Spinal cord (tissue), 10 donors: ENCODE results near the gene CCNK. TPM values are rescaled to one million over a fixed set of nuclear protein-coding genes. Genes with fewer than 3 reads are reported as not detected.

Experiments used
- DNase-seq, 6 donors: peaks; one replicate each; pipeline versions ENCODE4 v3.0.0 to v3.0.0-alpha.2; 2013 to 2015; ENCODE audit warnings: low spot score in 6 of 6, low read depth in 4 of 6
- H3K27ac ChIP-seq: one replicate; pipeline ENCODE4 v1.5.1; 2013; ENCODE audit warnings: low read depth, low read length, control low read depth
- H3K27me3 ChIP-seq: one replicate; pipeline ENCODE4 v1.6.1; 2013; ENCODE audit warnings: low read length; ENCODE audit not compliant: control insufficient read depth, insufficient read depth
- H3K36me3 ChIP-seq: one replicate; pipeline ENCODE4 v1.6.1; 2013; ENCODE audit warnings: low read length; ENCODE audit not compliant: control insufficient read depth, insufficient read depth
- H3K4me1 ChIP-seq: one replicate; pipeline ENCODE4 v1.6.1; 2013; ENCODE audit warnings: low read length; ENCODE audit not compliant: control insufficient read depth, insufficient read depth
- H3K4me3 ChIP-seq: one replicate; pipeline ENCODE4 v1.5.1; 2013; ENCODE audit warnings: low read depth, low read length, control low read depth
- H3K9me3 ChIP-seq: one replicate; pipeline ENCODE4 v1.6.1; 2013; ENCODE audit warnings: low read length; ENCODE audit not compliant: control insufficient read depth, insufficient read depth
- WGBS: methylation state at CpG from one replicate; pipeline ENCODE4 v1.1.5; 2013; ENCODE audit warnings: missing lambda C conversion rate; ENCODE audit not compliant: insufficient coverage; 5-methylcytosine and 5-hydroxymethylcytosine counted together
- polyA plus RNA-seq, 2 donors: library from polyadenylated mRNA; unstranded; fragments of 120-200 nt; gene quantifications; one replicate each; pipeline ENCODE4 v1.2.1, GENCODE V29; 2013; ENCODE audit not compliant: insufficient read length in 2 of 2
- total RNA-seq, 2 donors: library from RNA; depleted of rRNA in 1 of 2; stranded (reverse); fragments of 120-200 nt in 1 of 2; fragments of >200 nt in 1 of 2; gene quantifications; one replicate each; pipeline versions ENCODE4 v1.2.3 to v1.2.4, GENCODE V29; 2013 to 2014
- donor health status: healthy.

Gene CCNK
- total and polyA plus RNA-seq, 4 donors = 25.7 to 49.0 (median 41.4) TPM

- Histone ChIP-seq H3K36me3 (peaks cover 12% of the 10 kb centered on the region), H3K9me3 (no peaks in the 10 kb centered on the region), H3K27ac (no peak overlapping the region), H3K4me3 (no peak overlapping the region), H3K27me3 (no peaks in the 10 kb centered on the region), H3K4me1 (peaks cover 76% of the 10 kb centered on the region)
- no peak for DNase-seq
- 78% methylated on average over 5 of the region's 5 CpGs for WGBS
Observed at GRCh38 chr14:99538733-99539132, 57.5 kb downstream of the CCNK start.

- H3K4me1 ChIP-seq = peaks cover 72% of the 10 kb centered on the region
Observed at GRCh38 chr14:99539491-99539890, 58.3 kb downstream of the CCNK start.

GRCh38 chr14:99540196-99541032 lies 59.2 kb downstream of the CCNK start:
- Histone ChIP-seq H3K27me3 (no peaks in the 10 kb centered on the region), H3K4me3 (no peak overlapping the region), H3K27ac (no peak overlapping the region), H3K4me1 (peaks cover 72% of the 10 kb centered on the region), H3K36me3 (peaks cover 5% of the 10 kb centered on the region), H3K9me3 (no peaks in the 10 kb centered on the region)
- 79% methylated on average over 12 of the region's 15 CpGs for WGBS
- DNase-seq = no peak

More at GRCh38 chr14:99539491-99539890, 58.3 kb downstream of the CCNK start:
- no peak for DNase-seq
- Histone ChIP-seq H3K4me3 (no peak overlapping the region), H3K27ac (no peak overlapping the region), H3K36me3 (peaks cover 12% of the 10 kb centered on the region), H3K27me3 (no peaks in the 10 kb centered on the region), H3K9me3 (no peaks in the 10 kb centered on the region)
- 75% methylated on average over 5 of the region's 9 CpGs for WGBS

GRCh38 chr14:99541211-99541610 lies 60.0 kb downstream of the CCNK start:
- Histone ChIP-seq H3K27ac (no peak overlapping the region), H3K4me1 (peaks cover 72% of the 10 kb centered on the region), H3K4me3 (no peak overlapping the region), H3K27me3 (no peaks in the 10 kb centered on the region), H3K9me3 (no peaks in the 10 kb centered on the region), H3K36me3 (peaks cover 4% of the 10 kb centered on the region)
- 83% methylated on average over 7 of the region's 10 CpGs for WGBS
- no peak for DNase-seq

GRCh38 chr14:99541677-99542470 lies 60.7 kb downstream of the CCNK start:
- Histone ChIP-seq H3K36me3 (peaks cover 4% of the 10 kb centered on the region), H3K4me1 (peaks cover 74% of the 10 kb centered on the region), H3K4me3 (no peak overlapping the region), H3K9me3 (no peaks in the 10 kb centered on the region), H3K27me3 (no peaks in the 10 kb centered on the region), H3K27ac (no peak overlapping the region)
- peak in 1 of 6 donors; percentile 51 for DNase-seq
- WGBS = 76% methylated on average over 15 of the region's 18 CpGs

- H3K4me1 ChIP-seq = peaks cover 67% of the 10 kb centered on the region
- peaks cover 4% of the 10 kb centered on the region for H3K36me3 ChIP-seq
- no peaks in the 10 kb centered on the region for H3K27me3 ChIP-seq
- no peak overlapping the region for H3K27ac ChIP-seq
- DNase-seq = no peak
- whole genome bisulfite sequencing = 90% methylated on average over 13 of the region's 13 CpGs
- H3K4me3 ChIP-seq = no peak overlapping the region
- H3K9me3 ChIP-seq = no peaks in the 10 kb centered on the region
Observed at GRCh38 chr14:99542566-99542965, 61.4 kb downstream of the CCNK start.

GRCh38 chr14:99543370-99543769 lies 62.2 kb downstream of the CCNK start:
- peaks cover 64% of the 10 kb centered on the region for H3K4me1 ChIP-seq
- no peak overlapping the region for H3K4me3 ChIP-seq
- H3K36me3 ChIP-seq = peaks cover 4% of the 10 kb centered on the region
- 85% methylated on average over 4 of the region's 4 CpGs for WGBS
- H3K27me3 ChIP-seq = no peaks in the 10 kb centered on the region
- H3K9me3 ChIP-seq = no peaks in the 10 kb centered on the region
- H3K27ac ChIP-seq = no peak overlapping the region
- no peak for DNase-seq

- H3K36me3 ChIP-seq = peaks cover 4% of the 10 kb centered on the region
- no peak overlapping the region for H3K27ac ChIP-seq
- no peaks in the 10 kb centered on the region for H3K27me3 ChIP-seq
- 91% methylated on average over 12 of the region's 12 CpGs for WGBS
- no peaks in the 10 kb centered on the region for H3K9me3 ChIP-seq
- no peak for DNase-seq
- no peak overlapping the region for H3K4me3 ChIP-seq
- peaks cover 63% of the 10 kb centered on the region for H3K4me1 ChIP-seq
Observed at GRCh38 chr14:99543985-99544384, 62.8 kb downstream of the CCNK start.

- WGBS = 42% methylated on average over 11 of the region's 11 CpGs
- H3K9me3 ChIP-seq = no peaks in the 10 kb centered on the region
- peaks cover 73% of the 10 kb centered on the region for H3K4me1 ChIP-seq
- peaks cover 4% of the 10 kb centered on the region for H3K36me3 ChIP-seq
- peak in 1 of 6 donors; percentile 22 for DNase-seq
- H3K27me3 ChIP-seq = no peaks in the 10 kb centered on the region
- H3K4me3 ChIP-seq = no peak overlapping the region
- no peak overlapping the region for H3K27ac ChIP-seq
Observed at GRCh38 chr14:99544991-99545390, 63.8 kb downstream of the CCNK start.
